Right lobe of liver (tissue), 4 donors: ENCODE measurements around the gene KSR2.

Experiments
- POLR2A ChIP-seq: fragments of 450-650 bp; IDR thresholded peaks from one replicate; pipeline ENCODE4 v1.6.1; 2017; ENCODE audit warnings: antibody characterized with exemption, mild to moderate bottlenecking
- TF ChIP-seq, protein P1 (sequence below), 4 donors: fragments of 200-600 bp in 3 of 4; fragments of 450-650 bp in 1 of 4; IDR thresholded peaks; one replicate each; pipeline versions ENCODE4 v1.5.1 to v1.8.0; 2016 to 2022; ENCODE audit warnings: antibody characterized with exemption in 4 of 4, mild to moderate bottlenecking in 2 of 4
- donor health status: DM: no; HTN: no; CAD: no.
- donor health status: DM: no; HTN: no; CAD: no.
- donor health status: DM: no; HTN: yes; CAD: no.

DNA sequence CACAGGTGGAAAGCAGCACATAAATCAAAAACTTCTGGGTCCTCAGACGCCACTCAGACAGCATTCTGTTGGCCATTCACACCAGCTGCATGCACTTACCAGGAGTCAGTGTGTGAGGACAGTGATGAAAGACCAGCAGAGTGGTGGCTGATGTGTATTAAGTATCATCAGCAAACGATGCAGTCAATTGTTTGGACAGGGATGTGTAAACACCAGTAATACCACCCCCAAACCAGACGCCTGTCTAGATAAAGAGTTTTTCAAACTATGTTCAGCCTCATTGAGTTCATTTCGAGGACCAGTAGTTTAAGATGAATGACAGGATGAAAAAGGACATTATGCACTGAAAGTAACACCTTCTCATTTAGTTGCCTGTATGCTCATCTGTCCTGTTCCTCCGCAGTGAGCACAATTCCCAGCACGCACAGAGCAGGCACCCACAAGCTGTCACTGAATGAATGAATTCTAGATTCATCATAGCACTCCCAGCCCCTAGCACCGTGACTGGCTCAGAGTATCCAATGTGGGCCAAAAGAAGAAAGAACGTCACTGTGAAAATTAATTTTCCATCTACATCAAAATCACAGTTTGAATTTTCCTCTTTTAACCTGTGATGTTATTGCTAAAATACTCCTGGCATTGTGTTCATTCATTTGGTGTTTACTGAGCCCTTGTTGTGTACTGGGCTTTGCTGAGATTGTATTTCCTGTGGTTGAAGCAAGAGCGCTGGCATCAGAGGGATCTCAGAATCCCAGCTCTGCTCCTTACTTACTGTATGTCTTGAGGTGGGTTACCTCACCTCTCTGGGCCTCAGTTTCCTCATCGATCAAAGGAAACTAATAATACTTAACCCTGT lies 482.6 kb downstream of the KSR2 start:
- TF ChIP-seq, protein P1, sequence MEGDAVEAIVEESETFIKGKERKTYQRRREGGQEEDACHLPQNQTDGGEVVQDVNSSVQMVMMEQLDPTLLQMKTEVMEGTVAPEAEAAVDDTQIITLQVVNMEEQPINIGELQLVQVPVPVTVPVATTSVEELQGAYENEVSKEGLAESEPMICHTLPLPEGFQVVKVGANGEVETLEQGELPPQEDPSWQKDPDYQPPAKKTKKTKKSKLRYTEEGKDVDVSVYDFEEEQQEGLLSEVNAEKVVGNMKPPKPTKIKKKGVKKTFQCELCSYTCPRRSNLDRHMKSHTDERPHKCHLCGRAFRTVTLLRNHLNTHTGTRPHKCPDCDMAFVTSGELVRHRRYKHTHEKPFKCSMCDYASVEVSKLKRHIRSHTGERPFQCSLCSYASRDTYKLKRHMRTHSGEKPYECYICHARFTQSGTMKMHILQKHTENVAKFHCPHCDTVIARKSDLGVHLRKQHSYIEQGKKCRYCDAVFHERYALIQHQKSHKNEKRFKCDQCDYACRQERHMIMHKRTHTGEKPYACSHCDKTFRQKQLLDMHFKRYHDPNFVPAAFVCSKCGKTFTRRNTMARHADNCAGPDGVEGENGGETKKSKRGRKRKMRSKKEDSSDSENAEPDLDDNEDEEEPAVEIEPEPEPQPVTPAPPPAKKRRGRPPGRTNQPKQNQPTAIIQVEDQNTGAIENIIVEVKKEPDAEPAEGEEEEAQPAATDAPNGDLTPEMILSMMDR (IDR thresholded peaks at IDR 0.05): no peak
- no peak for TF ChIP-seq POLR2A
